ENCODE measurements around the gene SNX19. TPM values are rescaled to one million over a fixed set of nuclear protein-coding genes. Genes with fewer than 3 reads are reported as not detected.
"Not testable (repeated sequence)": the region's sequence is repeated elsewhere in the genome, so short reads cannot be mapped to it uniquely, and the experiment has no call there.

The SNX19 gene, protein sequence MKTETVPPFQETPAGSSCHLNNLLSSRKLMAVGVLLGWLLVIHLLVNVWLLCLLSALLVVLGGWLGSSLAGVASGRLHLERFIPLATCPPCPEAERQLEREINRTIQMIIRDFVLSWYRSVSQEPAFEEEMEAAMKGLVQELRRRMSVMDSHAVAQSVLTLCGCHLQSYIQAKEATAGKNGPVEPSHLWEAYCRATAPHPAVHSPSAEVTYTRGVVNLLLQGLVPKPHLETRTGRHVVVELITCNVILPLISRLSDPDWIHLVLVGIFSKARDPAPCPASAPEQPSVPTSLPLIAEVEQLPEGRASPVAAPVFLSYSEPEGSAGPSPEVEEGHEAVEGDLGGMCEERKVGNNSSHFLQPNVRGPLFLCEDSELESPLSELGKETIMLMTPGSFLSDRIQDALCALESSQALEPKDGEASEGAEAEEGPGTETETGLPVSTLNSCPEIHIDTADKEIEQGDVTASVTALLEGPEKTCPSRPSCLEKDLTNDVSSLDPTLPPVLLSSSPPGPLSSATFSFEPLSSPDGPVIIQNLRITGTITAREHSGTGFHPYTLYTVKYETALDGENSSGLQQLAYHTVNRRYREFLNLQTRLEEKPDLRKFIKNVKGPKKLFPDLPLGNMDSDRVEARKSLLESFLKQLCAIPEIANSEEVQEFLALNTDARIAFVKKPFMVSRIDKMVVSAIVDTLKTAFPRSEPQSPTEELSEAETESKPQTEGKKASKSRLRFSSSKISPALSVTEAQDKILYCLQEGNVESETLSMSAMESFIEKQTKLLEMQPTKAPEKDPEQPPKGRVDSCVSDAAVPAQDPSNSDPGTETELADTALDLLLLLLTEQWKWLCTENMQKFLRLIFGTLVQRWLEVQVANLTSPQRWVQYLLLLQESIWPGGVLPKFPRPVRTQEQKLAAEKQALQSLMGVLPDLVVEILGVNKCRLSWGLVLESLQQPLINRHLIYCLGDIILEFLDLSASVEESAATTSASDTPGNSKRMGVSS
- total RNA-seq = 72.4 TPM

DNA sequence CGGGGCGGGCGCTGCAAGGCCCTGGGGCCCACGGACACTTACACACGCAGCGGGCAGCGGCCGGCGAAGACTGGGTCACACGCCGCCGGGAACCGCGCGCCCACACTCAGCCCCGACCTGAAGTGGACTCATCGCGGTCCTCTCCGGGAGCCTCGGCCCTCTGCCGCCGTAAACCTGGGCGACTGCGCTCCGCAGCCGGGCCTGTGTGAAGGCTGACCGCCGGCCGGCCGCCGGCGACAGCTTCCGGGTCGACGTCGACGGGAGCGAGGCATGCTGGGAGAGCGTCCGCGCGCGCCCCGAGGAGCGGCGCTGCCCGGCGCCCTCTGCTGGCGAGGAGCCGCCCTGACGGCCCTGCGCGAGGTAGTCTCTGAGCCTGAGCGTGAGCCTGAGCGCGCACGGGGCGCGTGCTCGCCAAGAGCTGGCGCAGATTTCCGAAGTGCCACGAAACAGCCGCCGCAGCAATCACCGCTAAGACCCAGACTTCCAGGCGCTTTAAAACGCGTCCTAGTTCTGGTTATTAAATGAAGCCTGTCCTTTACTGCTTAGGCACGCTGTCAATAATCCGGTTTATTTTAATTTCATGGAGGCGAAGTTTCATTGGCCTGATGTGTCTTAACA lies at the start of gene SNX19:
Gene SNX19 (minus strand): TSS at position 242 of the 618 bp plus-strand sequence. CDS start 540 bp downstream, outside the sequence.
- peak; percentile 89 to 91 (median 91) for DNase-seq (ENCODE audit: low read depth in 2 of 3, low spot score in 2 of 3)

DNA sequence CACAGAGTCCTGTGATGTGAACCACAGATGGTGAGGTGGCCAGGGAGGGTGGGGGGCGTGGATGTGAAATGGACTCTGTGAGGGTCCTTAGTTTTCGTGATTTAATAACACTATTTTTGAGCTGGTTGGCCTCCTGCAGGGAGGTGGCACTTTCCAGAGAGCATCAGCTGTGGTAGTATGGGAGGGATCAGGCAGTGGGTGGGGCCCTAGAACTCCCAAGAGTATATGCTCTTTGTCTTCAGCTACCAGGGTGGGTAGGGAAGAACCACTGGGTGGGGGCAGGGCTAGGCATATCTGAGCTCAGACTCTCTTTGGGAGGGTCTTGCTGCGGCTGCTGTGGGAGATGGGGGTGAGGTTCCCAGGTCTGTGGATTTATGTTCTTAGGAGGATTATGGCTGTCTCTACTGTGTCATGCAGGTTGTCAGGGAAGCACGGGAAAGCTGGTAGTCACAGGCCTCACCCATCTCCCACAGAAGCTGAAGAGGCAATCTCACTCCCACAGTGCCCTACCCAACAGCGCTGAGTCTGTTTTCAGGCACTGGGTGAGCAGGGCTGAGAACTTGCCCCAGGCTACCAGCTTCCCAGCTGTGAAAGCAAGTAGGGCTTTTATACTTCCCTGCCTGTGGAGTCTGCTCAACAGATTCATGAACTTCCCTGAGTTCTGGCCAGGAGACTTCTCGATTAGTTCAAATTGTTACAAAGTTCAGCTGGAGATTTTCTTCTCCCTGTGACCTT lies 47.9 kb upstream of the SNX19 start:
- no peak for DNase-seq (ENCODE audit: low read depth in 2 of 3, low spot score in 2 of 3)

DNA sequence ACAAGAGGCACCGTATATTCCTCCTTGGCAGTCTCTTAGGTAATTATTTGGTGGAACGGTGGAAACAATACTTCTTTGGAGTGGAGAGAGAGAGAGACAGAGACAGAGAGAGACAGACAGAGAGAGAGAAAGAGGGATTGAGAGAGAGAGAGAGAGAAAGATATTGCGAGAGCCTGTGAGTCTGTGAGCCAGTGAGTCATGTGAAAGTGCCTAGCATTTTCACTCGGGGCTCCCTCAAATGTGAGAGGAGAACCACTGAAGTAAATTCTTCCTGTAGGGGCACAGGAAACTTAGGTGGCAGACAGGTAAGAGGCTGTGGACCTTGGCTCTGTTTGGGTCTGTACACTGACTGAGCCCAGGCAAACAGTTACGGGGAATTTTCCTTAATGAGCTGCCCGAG lies 31.6 kb upstream of the SNX19 start:
- no peak for DNase-seq (ENCODE audit: low read depth in 2 of 3, low spot score in 2 of 3)

DNA sequence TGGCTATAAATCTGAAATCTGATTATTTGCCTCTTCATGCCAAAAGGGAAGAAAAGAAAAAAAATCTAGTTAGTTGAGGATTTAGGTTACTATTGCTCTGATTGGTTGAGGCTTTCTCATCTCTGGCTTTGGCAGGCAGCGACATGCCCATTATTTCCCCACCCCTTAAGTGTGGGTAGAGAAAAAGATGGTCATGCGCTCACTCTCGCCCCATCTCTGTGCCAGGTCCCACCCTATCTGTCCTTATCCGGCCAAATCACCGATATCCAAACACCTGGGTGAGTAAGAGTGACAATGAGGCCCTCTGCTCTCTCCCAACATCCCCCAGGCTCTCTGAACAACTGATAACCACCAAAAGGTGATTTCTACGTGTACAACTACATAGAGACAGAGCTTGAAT lies 31.2 kb upstream of the SNX19 start:
- no peak for DNase-seq (ENCODE audit: low read depth in 2 of 3, low spot score in 2 of 3)

DNA sequence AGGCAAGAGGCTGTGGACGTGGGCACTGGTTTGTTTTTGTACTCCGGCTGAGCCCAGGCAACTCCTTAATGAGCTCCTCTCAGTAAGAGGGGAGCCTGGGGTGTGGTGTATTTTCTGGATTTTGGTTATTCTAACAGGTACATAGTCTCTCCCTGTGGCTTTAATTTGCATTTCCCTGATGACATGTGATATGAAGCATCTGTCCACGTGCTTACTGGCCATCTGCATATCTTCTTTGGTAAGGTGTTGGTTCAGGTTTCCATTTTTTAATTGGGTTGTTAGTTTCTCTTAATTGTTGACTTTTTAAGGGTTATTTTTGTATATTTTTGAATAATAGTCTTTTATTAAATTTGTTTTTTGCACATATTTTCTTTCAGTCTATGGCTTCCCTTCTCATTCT lies 30.8 kb upstream of the SNX19 start:
- DNase-seq (ENCODE audit: low read depth in 2 of 3, low spot score in 2 of 3) = no peak

DNA sequence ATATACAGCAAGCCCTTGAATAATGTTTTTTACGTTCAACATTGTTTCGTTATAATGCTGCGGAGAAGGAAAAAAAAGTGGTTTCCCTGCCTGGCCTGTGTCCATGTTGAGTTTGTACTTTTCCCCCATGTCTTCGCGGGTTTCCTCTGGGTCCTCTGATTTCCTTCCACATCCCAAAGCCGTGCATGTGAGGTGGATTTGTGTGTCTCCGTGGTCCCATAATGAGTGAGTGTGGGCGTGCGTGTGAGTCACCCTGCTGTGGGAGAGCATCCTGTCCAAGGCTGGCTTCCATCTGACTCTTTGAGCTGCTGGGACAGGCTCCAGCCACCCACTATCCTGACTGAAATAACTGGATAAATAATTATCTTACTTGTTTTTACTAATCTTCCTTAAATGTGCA lies 29.6 kb upstream of the SNX19 start:
- DNase-seq (ENCODE audit: low read depth in 2 of 3, low spot score in 2 of 3) = no peak

DNA sequence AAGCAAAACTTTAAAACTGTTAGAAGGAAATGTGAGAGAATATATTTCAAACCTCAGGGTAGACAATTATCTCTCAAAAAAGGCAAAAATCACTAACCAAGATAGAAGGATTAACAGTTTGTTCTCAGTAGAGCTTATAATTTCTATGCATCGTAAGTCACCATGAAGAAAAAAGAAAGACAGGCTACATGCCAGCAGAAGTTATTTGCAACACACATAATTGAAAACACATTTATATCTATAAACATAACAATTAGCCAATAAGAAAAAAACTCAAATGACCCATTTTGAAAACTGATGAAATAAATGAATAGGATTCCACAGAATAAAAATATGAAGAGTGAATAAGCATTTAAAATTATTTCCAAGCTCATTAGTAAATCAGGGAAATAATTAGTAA lies 24.4 kb upstream of the SNX19 start:
- DNase-seq (ENCODE audit: low read depth in 2 of 3, low spot score in 2 of 3) = no peak

DNA sequence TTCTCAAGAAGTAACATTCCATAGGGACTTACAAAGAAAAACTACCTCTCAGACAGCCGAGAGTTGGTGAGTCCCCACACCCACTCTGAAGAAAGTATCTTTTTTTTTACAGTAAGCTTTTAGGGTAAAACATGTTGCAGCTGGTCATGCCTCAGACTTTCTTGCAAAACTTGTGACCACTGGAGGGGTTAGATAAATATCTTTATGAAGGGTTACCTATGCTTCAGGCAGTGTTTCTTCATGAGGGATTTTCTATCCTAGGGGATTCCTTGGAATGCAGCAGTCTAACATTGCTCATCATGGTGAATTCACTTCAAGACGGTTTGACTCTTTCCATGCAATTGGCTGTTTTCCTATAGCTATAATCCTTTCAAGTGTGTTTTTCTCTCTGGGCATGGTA lies 20.8 kb upstream of the SNX19 start:
- DNase-seq (ENCODE audit: low read depth in 2 of 3, low spot score in 2 of 3) = no peak

DNA sequence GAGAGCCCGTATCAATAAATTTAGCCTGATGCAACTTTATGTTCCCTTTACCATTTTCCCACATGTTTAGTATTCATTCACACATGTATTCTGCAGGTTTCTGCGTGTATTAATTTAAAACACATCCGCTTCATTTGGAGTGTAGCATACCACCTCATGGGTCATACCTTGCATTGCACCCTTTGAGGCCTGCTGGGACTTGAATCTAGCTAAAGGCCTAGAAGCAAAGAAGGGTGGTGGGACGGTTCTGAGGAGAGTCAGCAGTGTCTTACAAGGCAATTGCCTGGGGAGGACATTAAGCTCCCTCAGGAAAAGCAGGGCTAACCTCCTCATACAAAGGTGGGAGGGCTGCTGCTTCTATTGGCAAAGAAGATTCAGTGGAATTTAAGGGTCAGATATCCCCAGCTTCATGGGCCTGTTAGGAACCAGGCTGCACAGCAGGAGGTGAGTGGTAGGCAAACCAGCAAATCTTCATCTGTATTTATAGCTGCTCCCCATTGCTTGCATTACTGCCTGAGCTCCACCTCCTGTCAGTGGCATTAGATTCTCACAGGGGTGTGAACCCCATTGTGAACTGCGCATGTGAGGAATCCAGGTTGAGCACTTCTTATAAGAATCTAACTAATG lies 15.9 kb upstream of the SNX19 start:
- no peak for DNase-seq (ENCODE audit: low read depth in 2 of 3, low spot score in 2 of 3)

DNA sequence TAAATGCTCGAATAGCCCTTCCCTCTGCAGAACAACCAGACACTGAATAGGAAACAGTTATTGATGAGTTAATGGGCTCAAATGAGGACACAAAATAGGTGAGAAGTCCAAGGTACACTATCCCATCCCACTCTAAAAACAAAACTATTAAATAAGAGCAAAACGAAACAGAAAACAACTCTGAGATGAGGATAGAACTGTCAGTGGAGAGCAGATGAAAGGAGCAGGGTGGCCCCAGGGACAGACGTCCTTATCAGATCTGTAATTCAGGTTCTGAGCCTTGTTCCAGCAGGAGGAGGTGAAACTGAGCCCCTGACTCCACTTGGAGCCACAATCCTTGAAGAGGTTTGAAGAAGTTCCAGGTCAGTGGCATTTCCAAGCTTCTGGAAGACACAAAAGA lies 8.5 kb upstream of the SNX19 start:
- no peak for DNase-seq (ENCODE audit: low read depth in 2 of 3, low spot score in 2 of 3)

DNA sequence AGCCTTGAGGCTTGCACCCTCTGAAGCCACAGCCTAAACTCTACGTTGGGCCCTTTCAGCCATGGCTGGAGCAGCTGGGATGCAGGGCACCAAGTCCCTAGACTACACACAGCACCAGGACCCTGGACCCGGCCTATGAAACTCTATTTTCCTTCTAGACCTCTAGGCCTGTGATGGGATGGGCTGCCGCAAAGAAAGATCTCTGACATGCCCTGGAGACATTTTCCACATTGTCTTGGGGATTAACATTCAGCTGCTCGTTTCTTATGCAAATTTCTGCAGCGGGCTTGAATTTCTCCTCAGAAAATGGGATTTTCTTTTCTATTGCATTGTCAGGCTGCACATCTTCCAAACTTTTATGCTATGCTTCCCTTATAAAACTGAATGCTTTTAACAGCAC lies 4.3 kb upstream of the SNX19 start:
- DNase-seq (ENCODE audit: low read depth in 2 of 3, low spot score in 2 of 3) = not testable (repeated sequence)

DNA sequence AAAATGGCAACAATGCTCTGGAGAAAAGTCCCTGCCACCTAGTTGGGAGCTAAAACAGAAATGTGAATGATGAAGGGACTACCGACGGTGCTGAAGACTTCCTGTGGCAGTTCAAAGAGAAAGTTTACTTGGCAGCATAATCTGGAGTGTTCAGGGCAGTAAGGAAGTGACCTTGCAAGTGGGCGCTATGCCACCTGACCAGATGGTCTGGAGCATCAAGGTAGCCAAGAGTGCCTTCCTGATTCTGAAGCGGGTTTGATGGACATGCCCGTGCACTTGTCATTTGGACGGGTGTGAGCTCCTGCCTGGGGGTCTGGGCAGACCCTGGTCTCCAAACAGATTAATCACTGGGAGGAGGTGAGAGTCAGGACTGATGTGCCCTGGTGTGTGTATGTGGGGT lies 1.8 kb upstream of the SNX19 start:
- no peak for DNase-seq (ENCODE audit: low read depth in 2 of 3, low spot score in 2 of 3)

DNA sequence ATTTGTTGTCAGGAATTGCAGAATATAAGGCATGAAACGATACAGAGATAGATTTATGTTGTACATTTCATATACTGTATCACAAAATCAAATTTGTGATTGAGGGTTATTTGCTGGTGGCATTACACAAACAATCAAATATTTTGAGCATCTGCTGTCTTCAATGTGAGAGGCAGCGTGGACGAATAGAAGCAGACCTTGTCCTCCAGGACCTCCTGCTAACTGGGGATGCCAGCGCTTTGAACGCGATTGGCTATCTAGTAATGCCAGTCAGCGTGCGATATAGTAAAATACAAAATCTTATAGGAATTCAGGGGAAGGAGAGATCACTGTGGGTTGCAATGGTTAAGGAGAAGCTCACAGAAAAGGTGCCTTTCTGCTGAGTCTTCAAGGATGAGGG lies 631 bp upstream of the SNX19 start:
- no peak for DNase-seq (ENCODE audit: low read depth in 2 of 3, low spot score in 2 of 3)

DNA sequence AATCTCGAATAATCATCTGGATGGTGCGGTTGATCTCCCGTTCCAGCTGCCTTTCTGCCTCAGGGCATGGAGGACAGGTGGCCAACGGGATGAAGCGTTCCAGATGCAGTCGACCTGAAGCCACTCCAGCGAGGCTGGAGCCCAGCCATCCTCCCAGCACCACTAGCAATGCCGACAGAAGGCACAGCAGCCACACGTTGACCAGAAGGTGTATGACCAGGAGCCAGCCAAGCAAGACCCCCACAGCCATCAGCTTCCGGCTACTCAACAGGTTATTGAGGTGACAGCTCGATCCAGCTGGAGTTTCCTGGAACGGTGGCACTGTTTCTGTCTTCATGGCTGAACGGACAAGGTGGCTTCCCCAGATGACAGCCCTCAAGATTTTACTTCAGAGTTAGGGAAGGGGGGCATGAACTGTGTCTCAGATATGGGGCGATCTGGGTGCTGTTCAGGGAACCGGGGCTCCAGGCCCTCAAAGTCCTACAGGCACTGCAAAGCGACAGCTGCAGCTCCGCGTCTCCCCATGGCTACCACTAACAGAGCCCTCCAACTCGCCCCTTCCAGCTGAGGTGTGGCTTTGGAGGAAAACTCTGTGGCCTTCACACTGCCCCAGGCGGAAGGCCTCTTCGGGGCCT lies 559 bp downstream of the SNX19 start:
- DNase-seq (ENCODE audit: low read depth in 2 of 3, low spot score in 2 of 3) = no peak

DNA sequence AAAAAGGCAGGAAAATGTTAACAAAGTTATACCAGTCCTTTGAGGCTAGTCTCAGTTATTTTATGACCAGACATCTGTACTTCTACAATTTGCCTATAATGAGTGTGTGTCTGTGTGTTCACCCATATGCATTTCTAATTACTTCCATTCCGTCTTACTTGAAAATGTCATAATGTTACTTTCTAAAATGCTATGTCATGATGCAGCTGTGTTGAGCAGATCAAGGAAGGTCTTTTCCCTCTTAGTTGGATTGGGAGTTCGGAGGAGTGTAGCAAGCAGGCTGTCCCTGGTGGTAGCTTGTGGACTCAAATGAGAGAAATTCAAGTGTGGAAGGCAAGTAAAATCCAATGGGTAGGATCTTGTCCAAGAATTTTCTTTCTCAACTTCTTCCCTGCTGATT lies 3.0 kb downstream of the SNX19 start:
- no peak for DNase-seq (ENCODE audit: low read depth in 2 of 3, low spot score in 2 of 3)

DNA sequence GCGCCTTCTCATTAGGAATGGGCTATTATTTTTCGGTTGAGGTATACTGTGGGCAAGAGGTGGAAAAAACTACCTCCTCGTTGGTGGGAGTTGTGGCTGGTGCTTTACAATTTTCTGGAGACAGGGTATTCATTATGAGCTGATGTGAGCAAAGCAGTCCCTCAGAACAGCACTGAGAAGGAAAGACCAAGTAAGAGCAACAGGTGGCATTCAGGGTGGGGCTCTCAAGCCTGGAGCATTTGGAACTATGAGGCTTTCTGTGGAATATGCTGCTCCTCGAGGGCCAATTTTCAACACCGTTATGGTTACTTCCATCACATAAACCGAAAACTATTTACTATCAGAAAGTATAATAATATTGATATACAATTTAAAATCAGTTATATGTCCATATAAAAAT lies 3.7 kb downstream of the SNX19 start:
- DNase-seq (ENCODE audit: low read depth in 2 of 3, low spot score in 2 of 3) = no peak

DNA sequence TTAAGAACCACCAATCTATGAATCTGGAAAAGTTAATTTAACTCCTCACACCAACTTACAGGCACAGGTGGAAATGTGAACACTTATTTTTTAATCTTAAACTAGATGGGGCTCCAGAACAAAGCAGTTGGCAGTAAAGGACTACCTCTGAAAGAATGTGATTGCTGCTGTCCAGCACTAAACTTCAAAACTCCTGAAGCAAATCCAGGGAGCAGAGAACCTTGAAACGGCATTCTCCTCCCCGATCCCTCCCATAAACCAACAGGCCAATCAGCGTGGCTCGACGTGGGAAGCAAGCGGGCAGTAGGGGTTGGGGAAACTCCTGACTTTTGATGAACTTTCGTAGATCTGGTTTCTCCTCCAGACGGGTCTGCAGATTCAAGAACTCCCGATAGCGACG lies 5.0 kb downstream of the SNX19 start:
- no peak for DNase-seq (ENCODE audit: low read depth in 2 of 3, low spot score in 2 of 3)

DNA sequence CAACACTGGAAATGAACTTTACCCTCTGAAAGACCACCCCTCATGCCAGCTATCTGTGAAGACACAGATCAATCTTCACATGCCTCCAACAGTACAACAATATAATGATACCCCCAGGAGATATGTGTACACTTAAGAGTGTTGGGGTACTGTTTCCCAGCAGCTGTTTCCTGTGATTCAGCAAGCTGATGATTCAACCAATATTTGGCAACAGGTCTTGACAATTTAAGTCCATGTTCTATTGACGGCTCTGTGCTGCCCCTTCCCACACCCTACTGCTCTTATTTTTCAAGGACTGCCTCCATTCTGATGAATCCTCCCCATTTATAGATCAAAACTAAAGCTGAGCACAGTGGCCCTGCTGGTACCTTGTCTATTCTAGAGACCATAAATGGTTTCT lies 6.6 kb downstream of the SNX19 start:
- DNase-seq (ENCODE audit: low read depth in 2 of 3, low spot score in 2 of 3) = no peak

DNA sequence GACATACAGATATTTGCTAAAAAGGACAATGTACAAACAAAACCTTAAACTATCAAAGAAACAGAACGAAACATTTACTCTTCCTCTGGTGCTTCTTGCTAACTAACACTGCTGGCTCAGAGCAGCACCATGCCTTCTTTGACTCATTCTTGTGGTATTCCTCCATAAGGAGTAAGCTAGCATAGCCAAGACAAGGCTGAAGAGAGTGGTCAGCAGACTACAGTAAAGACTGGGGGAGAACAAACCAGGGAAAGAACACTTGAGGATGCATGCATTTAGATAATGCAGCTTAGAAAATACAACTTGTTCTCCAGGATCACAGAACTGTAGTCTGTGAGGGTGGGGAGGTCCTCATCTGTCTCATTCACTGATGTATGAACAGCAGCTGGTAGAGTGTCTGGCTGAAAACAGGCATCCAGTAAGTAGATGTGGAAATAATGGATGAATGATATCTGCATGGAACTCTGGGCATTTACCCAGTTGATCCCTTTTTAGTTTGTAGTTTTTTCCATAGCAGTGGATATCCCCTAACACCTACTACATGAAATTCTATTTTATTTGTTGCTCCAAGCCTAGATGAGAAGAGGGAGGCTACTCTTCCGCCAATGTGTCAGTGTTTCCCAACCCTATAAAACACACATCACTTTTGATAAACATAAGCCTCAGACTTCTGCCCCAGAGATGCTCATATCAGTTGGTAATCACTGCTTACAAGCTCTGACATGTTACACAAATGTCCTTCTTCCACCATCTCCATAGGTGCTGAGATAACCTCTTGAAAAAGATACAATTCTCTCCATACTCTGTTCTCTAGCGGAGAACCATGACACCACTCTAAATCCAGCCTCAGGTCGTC lies 7.3 kb downstream of the SNX19 start:
- no peak for DNase-seq (ENCODE audit: low read depth in 2 of 3, low spot score in 2 of 3)

Data from hematopoietic multipotent progenitor cell (in vitro differentiated cells).